ENCODE data around the gene VSIG1.

- TF ChIP-seq REST (IDR thresholded peaks at IDR 0.05; ENCODE audit: low read depth, low read length) (no peak), CTCF (IDR thresholded peaks at IDR 0.05) (no peak), SIN3A (IDR thresholded peaks at IDR 0.05; ENCODE audit: borderline replicate concordance, low read depth, low read length) (no peak), POLR2AphosphoS5 (IDR thresholded peaks at IDR 0.05; ENCODE audit: low read depth, low read length) (no peak), YY1 (IDR thresholded peaks at IDR 0.05; ENCODE audit: low read depth) (no peak), TEAD4 (IDR thresholded peaks at IDR 0.05; ENCODE audit: borderline replicate concordance, insufficient read depth) (no peak), TAF1 (IDR thresholded peaks at IDR 0.05; ENCODE audit: borderline replicate concordance, low read depth, low read length) (no peak), EP300 (IDR thresholded peaks at IDR 0.05; ENCODE audit: borderline replicate concordance in 1 of 2, low read depth in 1 of 2, low read length in 1 of 2) (no peak)
Measured at GRCh38 chrX:108087792-108088191, 42.9 kb downstream of the VSIG1 start.

Data from SK-N-SH (cell line).